Sigmoid colon (tissue), 4 donors: ENCODE results near the gene PGP.

Experiments
- CTCF ChIP-seq, 4 experiments: fragments of 450-650 bp in 3 of 4; fragments of 200-600 bp in 1 of 4; IDR thresholded peaks; one replicate each; pipeline ENCODE4 v1.5.1; 2016 to 2019; ENCODE audit warnings: antibody characterized with exemption in 4 of 4, mild to moderate bottlenecking in 3 of 4, moderate library complexity in 2 of 4
- EP300 ChIP-seq, 4 donors: sonication (generic); formaldehyde crosslinking; IDR thresholded peaks; one replicate each; pipeline ENCODE4 v1.6.1; 2017; ENCODE audit warnings: antibody characterized with exemption in 4 of 4
- POLR2A ChIP-seq, 2 donors: fragments of 450-650 bp; IDR thresholded peaks; one replicate each; pipeline ENCODE4 v1.6.1; 2016; ENCODE audit warnings: antibody characterized with exemption in 2 of 2, mild to moderate bottlenecking in 2 of 2, moderate library complexity in 2 of 2
- POLR2AphosphoS5 ChIP-seq, 4 donors: sonication (generic); formaldehyde crosslinking; IDR thresholded peaks; one replicate each; pipeline ENCODE4 v1.6.1; 2017; ENCODE audit warnings: antibody characterized with exemption in 4 of 4

GRCh38 chr16:2179576-2179975 lies 35.1 kb downstream of the PGP start:
- TF ChIP-seq POLR2A (IDR thresholded peaks at IDR 0.05) (no peak), CTCF (IDR thresholded peaks at IDR 0.05) (no peak), POLR2AphosphoS5 (IDR thresholded peaks at IDR 0.05) (no peak), EP300 (IDR thresholded peaks at IDR 0.05) (no peak)
